Renal pelvis (tissue), 4 donors: ENCODE measurements around the gene TRIM67. TPM values are rescaled to one million over a fixed set of nuclear protein-coding genes. Genes with fewer than 3 reads are reported as not detected.

Experiments used
- DNase-seq: peaks from one replicate; pipeline ENCODE4 v3.0.0-alpha.2; 2013
- polyA plus RNA-seq, 3 donors: library from polyadenylated mRNA; unstranded; fragments of 120-200 nt; gene quantifications; one replicate each; pipeline ENCODE4 v1.2.1, GENCODE V29; 2013; ENCODE audit not compliant: insufficient read length in 3 of 3

The TRIM67 gene
- polyA plus RNA-seq, 3 donors = 0.08 to 0.11 (median 0.10) TPM

GRCh38 chr1:231183639-231184590, 22.1 kb downstream of the TRIM67 start:
- no peak for DNase-seq

GRCh38 chr1:231184891-231185290, 23.0 kb downstream of the TRIM67 start:
- no peak for DNase-seq

GRCh38 chr1:231185391-231185790, 23.5 kb downstream of the TRIM67 start:
- no peak for DNase-seq

- DNase-seq = no peak
These were observed 24.7 kb downstream of the TRIM67 start for GRCh38 chr1:231186356-231187115.

GRCh38 chr1:231187571-231187970, 25.7 kb downstream of the TRIM67 start:
- no peak for DNase-seq

- no peak for DNase-seq
These were observed 26.2 kb downstream of the TRIM67 start for GRCh38 chr1:231188072-231188471.

GRCh38 chr1:231188768-231189167, 26.9 kb downstream of the TRIM67 start:
- DNase-seq = no peak

GRCh38 chr1:231189683-231190270, 27.9 kb downstream of the TRIM67 start:
- no peak for DNase-seq

- DNase-seq = no peak
These were observed 28.6 kb downstream of the TRIM67 start for GRCh38 chr1:231190456-231190855.

GRCh38 chr1:231192620-231193163, 30.8 kb downstream of the TRIM67 start:
- DNase-seq = peak; percentile 52

GRCh38 chr1:231193710-231194340, 32.0 kb downstream of the TRIM67 start:
- DNase-seq = peak; percentile 15

GRCh38 chr1:231194476-231194842, 32.6 kb downstream of the TRIM67 start:
- no peak for DNase-seq

- DNase-seq = no peak
These were observed 33.1 kb downstream of the TRIM67 start for GRCh38 chr1:231194843-231195516.

- no peak for DNase-seq
These were observed 34.4 kb downstream of the TRIM67 start for GRCh38 chr1:231196307-231196706.

- no peak for DNase-seq
These were observed 34.9 kb downstream of the TRIM67 start for GRCh38 chr1:231196728-231197127.

- DNase-seq = no peak
These were observed 38.0 kb downstream of the TRIM67 start for GRCh38 chr1:231199868-231200267.

GRCh38 chr1:231200388-231201031, 38.7 kb downstream of the TRIM67 start:
- DNase-seq = no peak

- no peak for DNase-seq
These were observed 39.6 kb downstream of the TRIM67 start for GRCh38 chr1:231201375-231201978.

GRCh38 chr1:231201979-231202633, 40.2 kb downstream of the TRIM67 start:
- no peak for DNase-seq
